Right lobe of liver (tissue), 4 donors: ENCODE results near the gene EFNB2.

Experiments used
- POLR2A ChIP-seq: fragments of 450-650 bp; IDR thresholded peaks from one replicate; pipeline ENCODE4 v1.6.1; 2017; ENCODE audit warnings: antibody characterized with exemption, mild to moderate bottlenecking
- TF ChIP-seq, protein P1 (sequence below), 4 donors: fragments of 200-600 bp in 3 of 4; fragments of 450-650 bp in 1 of 4; IDR thresholded peaks; one replicate each; pipeline versions ENCODE4 v1.5.1 to v1.8.0; 2016 to 2022; ENCODE audit warnings: antibody characterized with exemption in 4 of 4, mild to moderate bottlenecking in 2 of 4
- donor health status: DM: no; HTN: no; CAD: no.
- donor health status: DM: no; HTN: no; CAD: no.
- donor health status: DM: no; HTN: yes; CAD: no.

DNA sequence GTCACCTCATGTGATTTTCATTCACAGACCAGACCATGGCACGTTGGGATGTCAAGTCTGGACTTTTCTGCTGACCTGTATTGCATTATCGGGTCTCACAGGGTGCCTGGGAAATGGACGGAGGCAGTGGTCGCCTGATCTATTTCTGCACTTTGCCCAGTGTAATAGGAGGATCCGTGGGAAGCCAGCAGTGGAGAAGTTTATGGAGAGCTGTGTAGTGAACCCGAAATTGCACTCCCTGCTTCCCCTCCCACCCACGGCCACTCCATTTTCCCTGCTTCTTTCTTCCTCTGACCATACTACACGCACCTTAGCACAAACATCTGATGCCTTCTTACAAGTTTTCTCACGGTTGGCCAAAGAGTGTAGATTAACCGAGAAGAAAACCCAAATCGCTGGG is 16.9 kb downstream of the EFNB2 start:
- no peak for TF ChIP-seq POLR2A
- TF ChIP-seq, protein P1, sequence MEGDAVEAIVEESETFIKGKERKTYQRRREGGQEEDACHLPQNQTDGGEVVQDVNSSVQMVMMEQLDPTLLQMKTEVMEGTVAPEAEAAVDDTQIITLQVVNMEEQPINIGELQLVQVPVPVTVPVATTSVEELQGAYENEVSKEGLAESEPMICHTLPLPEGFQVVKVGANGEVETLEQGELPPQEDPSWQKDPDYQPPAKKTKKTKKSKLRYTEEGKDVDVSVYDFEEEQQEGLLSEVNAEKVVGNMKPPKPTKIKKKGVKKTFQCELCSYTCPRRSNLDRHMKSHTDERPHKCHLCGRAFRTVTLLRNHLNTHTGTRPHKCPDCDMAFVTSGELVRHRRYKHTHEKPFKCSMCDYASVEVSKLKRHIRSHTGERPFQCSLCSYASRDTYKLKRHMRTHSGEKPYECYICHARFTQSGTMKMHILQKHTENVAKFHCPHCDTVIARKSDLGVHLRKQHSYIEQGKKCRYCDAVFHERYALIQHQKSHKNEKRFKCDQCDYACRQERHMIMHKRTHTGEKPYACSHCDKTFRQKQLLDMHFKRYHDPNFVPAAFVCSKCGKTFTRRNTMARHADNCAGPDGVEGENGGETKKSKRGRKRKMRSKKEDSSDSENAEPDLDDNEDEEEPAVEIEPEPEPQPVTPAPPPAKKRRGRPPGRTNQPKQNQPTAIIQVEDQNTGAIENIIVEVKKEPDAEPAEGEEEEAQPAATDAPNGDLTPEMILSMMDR (IDR thresholded peaks at IDR 0.05): no peak
